ENCODE data around the gene VWF. TPM values are rescaled to one million over a fixed set of nuclear protein-coding genes. Genes with fewer than 3 reads are reported as not detected.

VWF gene
- total and polyA plus RNA-seq, 9 donors = 37.9 to 278 (median 107) TPM

DNA sequence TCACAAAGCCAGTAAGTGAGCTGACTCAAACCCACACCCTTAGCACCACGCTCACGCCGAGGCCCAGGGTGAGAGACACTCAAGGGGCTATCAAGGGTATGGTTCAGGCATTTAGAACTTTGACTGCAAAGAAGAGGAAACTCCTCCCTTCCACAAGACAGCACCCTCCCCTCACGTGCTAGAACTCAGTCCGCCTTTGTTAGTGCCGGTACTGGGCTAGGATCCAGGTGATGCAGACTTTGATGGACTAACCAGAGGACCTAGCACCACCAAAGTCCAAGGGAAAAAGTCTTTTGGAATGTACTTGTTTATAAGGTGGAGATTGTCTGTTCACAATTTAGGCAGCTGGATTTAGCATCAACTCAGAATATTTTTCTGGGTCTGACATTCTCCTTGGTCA, 33.7 kb downstream of the VWF start:
- TF ChIP-seq EP300 (IDR thresholded peaks at IDR 0.05) (no peak), POLR2A (IDR thresholded peaks at IDR 0.05) (no peak), CTCF (IDR thresholded peaks at IDR 0.05) (no peak)
- H3K9me3 ChIP-seq = no peaks in the 10 kb centered on the region
- WGBS, 3 donors = 30 to 41% (median 35%) methylated on average over 6 of the region's 6 CpGs
- DNase-seq = no peak
- intact Hi-C loops (cut with DNase I) = no loop called here
- H3K36me3 ChIP-seq = no peaks in the 10 kb centered on the region
- H3K4me1 ChIP-seq (ENCODE audit: insufficient read depth) = peaks cover 3% of the 10 kb centered on the region
- no peak overlapping the region for H3K4me3 ChIP-seq
- H3K27ac ChIP-seq = no peak overlapping the region
- H3K27me3 ChIP-seq = no peaks in the 10 kb centered on the region

- H3K9me3 ChIP-seq = no peaks in the 10 kb centered on the region
- H3K4me1 ChIP-seq (ENCODE audit: insufficient read depth) = peaks cover 5% of the 10 kb centered on the region
- no peak overlapping the region for H3K4me3 ChIP-seq
- no peak for DNase-seq
- no peaks in the 10 kb centered on the region for H3K36me3 ChIP-seq
- intact Hi-C loops (cut with DNase I) = loop anchor here in 1 of 4 donors (10.0 kb wide), 1 partner anchor 86 kb away; no protein-coding TSS in a partner anchor
- no peak overlapping the region for H3K27ac ChIP-seq
- no peak for TF ChIP-seq POLR2A (IDR thresholded peaks at IDR 0.05)
- TF ChIP-seq EP300 (IDR thresholded peaks at IDR 0.05) = no peak
- no peak for TF ChIP-seq CTCF (IDR thresholded peaks at IDR 0.05)
- no peaks in the 10 kb centered on the region for H3K27me3 ChIP-seq
- WGBS, 3 donors = 23 to 29% (median 25%) methylated on average over 15 of the region's 15 CpGs
Observed at GRCh38 chr12:6088921-6089747, 35.3 kb downstream of the VWF start.

DNA sequence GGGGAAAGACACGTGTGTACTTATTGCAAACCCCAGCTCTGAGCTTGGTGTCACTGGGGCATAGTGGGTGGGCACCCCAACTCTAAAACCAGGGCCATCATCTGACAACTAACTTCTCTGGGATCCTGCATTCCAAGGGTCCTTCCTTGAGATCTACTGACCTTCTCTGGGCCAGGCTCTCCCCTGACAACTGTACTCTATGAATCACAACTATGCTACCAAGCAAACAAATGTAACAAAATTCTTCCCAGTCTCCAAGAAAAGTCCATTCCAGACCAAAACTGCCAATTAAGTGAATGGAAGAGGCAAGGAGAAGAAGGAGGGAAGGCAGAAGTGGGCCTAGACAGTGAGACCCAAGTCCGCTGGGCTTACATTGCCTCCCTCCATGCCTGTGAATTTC, 38.2 kb downstream of the VWF start:
- no peak overlapping the region for H3K27ac ChIP-seq
- H3K36me3 ChIP-seq = no peaks in the 10 kb centered on the region
- H3K4me3 ChIP-seq = no peak overlapping the region
- intact Hi-C loops (cut with DNase I) = loop anchor here in 1 of 4 donors (10.0 kb wide), 1 partner anchor 88 kb away; no protein-coding TSS in a partner anchor
- no peaks in the 10 kb centered on the region for H3K27me3 ChIP-seq
- no peaks in the 10 kb centered on the region for H3K9me3 ChIP-seq
- WGBS, 3 donors = 93 to 98% (median 95%) methylated on average over 2 of the region's 2 CpGs
- DNase-seq = no peak
- TF ChIP-seq EP300 (IDR thresholded peaks at IDR 0.05) (no peak), POLR2A (IDR thresholded peaks at IDR 0.05) (no peak)
- H3K4me1 ChIP-seq (ENCODE audit: insufficient read depth) = peaks cover 5% of the 10 kb centered on the region

- no peaks in the 10 kb centered on the region for H3K36me3 ChIP-seq
- H3K4me1 ChIP-seq (ENCODE audit: insufficient read depth) = peaks cover 5% of the 10 kb centered on the region
- no peak overlapping the region for H3K27ac ChIP-seq
- TF ChIP-seq CTCF (IDR thresholded peaks at IDR 0.05) = no peak
- TF ChIP-seq EP300 (IDR thresholded peaks at IDR 0.05) = no peak
- H3K4me3 ChIP-seq = no peak overlapping the region
- WGBS, 3 donors = 76 to 88% (median 78%) methylated on average over 3 of the region's 3 CpGs
- H3K27me3 ChIP-seq = no peaks in the 10 kb centered on the region
- no peaks in the 10 kb centered on the region for H3K9me3 ChIP-seq
- DNase-seq = no peak
- intact Hi-C loops (cut with DNase I) = loop anchor here in 1 of 4 donors (10.0 kb wide), 1 partner anchor 89 kb away; no protein-coding TSS in a partner anchor
Observed at GRCh38 chr12:6085841-6086240, 38.6 kb downstream of the VWF start.

DNA sequence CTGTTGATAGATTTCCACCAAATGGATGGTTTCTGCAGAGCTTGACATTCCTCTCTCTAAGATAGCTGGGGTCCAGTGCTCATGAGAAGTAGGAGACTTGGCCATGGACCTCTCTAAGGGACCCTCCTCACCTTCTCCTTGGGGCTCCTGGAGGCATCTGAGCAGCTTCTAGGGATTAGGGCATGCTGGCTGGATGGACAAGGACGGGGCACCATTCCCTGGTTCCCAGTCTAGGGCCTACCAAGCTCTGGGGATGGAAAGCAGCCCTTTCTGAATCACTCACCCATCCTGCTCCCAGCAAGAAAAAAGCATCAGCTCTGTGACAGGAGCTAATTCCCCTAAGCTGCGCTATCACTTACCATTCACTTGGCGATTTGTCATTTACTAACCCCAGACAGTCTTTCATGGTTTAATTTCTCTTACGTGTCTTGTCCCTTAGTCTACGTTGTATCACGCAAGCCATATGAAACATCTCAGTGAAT, 39.5 kb downstream of the VWF start:
- intact Hi-C loops (cut with DNase I) = loop anchor here in 1 of 4 donors (10.0 kb wide), 1 partner anchor 90 kb away; no protein-coding TSS in a partner anchor
- 92 to 98% (median 96%) methylated on average over 6 of the region's 6 CpGs for WGBS, 3 donors
- DNase-seq = no peak
- Histone ChIP-seq H3K27ac (no peak overlapping the region), H3K4me3 (no peak overlapping the region), H3K27me3 (no peaks in the 10 kb centered on the region), H3K4me1 (ENCODE audit: insufficient read depth) (peaks cover 2% of the 10 kb centered on the region), H3K9me3 (no peaks in the 10 kb centered on the region), H3K36me3 (no peaks in the 10 kb centered on the region)
- TF ChIP-seq EP300 (IDR thresholded peaks at IDR 0.05) = no peak
- TF ChIP-seq CTCF (IDR thresholded peaks at IDR 0.05) = no peak
- TF ChIP-seq POLR2A (IDR thresholded peaks at IDR 0.05) = no peak
